ENCODE results near the gene BBS9. TPM values are rescaled to one million over a fixed set of nuclear protein-coding genes. Genes with fewer than 3 reads are reported as not detected.

The BBS9 gene
- total RNA-seq, 4 donors from 2014 or later: 22.0 to 72.5 (median 35.9) TPM

DNA sequence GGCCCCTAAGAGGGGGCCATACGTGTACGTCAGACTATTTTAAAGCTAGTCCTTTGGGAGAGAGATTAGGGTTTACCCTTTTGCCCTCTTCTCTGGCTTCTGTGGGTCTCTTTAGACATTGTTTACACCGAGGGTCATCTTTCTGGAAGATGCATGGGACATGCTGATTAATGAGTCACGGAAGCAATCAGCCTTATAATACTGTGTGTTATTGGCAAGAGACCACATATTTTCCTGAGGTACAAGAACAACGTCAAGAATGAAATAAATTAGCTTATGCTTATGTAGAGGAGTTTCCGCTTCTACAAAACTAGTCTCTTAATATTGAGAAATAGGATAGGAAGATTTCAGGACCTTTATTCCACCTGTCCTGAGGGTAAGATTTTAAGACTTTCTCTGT is 327.7 kb downstream of the BBS9 start:
- no peak for DNase-seq (ENCODE audit: low spot score in 2 of 2)
- TF ChIP-seq POLR2A (IDR thresholded peaks at IDR 0.05) (no peak), EP300 (IDR thresholded peaks at IDR 0.05) (no peak)
- TF ChIP-seq, protein P1, sequence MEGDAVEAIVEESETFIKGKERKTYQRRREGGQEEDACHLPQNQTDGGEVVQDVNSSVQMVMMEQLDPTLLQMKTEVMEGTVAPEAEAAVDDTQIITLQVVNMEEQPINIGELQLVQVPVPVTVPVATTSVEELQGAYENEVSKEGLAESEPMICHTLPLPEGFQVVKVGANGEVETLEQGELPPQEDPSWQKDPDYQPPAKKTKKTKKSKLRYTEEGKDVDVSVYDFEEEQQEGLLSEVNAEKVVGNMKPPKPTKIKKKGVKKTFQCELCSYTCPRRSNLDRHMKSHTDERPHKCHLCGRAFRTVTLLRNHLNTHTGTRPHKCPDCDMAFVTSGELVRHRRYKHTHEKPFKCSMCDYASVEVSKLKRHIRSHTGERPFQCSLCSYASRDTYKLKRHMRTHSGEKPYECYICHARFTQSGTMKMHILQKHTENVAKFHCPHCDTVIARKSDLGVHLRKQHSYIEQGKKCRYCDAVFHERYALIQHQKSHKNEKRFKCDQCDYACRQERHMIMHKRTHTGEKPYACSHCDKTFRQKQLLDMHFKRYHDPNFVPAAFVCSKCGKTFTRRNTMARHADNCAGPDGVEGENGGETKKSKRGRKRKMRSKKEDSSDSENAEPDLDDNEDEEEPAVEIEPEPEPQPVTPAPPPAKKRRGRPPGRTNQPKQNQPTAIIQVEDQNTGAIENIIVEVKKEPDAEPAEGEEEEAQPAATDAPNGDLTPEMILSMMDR (IDR thresholded peaks at IDR 0.05): no peak
- 89% methylated on average over 6 of the region's 6 CpGs for WGBS, 2 donors
- H3K36me3 ChIP-seq: no peaks in the 10 kb centered on the region
- H3K9me3 ChIP-seq: no peaks in the 10 kb centered on the region
- no peaks in the 10 kb centered on the region for H3K27me3 ChIP-seq
- no peak overlapping the region for H3K4me3 ChIP-seq
- no peak overlapping the region for H3K27ac ChIP-seq
- H3K4me1 ChIP-seq: no peaks in the 10 kb centered on the region

DNA sequence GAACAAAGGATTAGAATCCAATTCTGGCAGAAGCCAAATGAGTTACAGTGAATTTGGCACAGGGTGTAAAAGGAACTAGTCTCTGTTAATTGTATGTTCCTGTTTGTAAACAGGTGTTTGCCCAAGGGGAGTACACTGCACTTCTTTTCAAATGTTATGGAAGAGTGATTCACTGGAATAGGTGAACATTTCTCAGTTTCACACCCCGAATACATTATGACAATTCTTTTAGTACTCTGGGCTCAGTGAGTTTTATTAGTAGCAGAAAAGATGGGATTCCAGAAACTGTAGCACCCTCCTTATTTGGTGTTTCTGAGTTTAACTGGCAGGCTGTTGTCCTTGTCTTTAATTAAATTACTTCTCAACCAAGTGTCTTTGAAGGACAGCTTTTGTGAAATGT is 329.2 kb downstream of the BBS9 start:
- no peak overlapping the region for H3K4me3 ChIP-seq
- WGBS, 2 donors: 76 to 89% methylated on average over 1 of the region's 1 CpG

DNA sequence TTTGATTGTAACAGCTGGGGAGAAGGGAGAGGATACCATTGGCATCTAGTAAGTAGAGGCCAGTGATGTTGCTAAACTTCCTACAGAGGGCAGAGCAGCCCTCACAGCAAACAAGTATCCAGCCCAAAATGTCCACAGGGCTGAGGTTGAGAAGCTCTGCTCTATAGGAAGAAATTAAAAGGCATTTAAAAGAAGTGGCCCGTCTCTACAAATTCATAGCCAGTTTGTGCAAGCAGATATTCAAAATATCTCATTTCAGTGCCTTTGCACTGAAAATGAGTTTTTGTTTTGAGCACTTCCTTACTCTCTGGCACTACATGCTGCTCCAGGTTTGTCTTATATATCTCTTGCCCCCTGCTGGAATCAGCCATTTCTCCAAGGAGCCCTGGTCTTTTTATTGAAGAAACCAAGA is 330.0 kb downstream of the BBS9 start:
- TF ChIP-seq EP300 (IDR thresholded peaks at IDR 0.05) (no peak), POLR2A (IDR thresholded peaks at IDR 0.05) (no peak)
- TF ChIP-seq, protein P1 (IDR thresholded peaks at IDR 0.05): peak; percentile 4 to 29 (median 18)
- no peak overlapping the region for H3K4me3 ChIP-seq
- H3K4me1 ChIP-seq: no peaks in the 10 kb centered on the region
- no peaks in the 10 kb centered on the region for H3K27me3 ChIP-seq
- H3K27ac ChIP-seq: no peak overlapping the region
- 55 to 59% methylated on average over 1 of the region's 1 CpG for WGBS, 2 donors
- H3K36me3 ChIP-seq: no peaks in the 10 kb centered on the region
- DNase-seq (ENCODE audit: low spot score in 2 of 2): no peak
- H3K9me3 ChIP-seq: no peaks in the 10 kb centered on the region

More for the DNA sequence above, 329.2 kb downstream of the BBS9 start:
- Histone ChIP-seq H3K27ac (no peak overlapping the region), H3K4me1 (no peaks in the 10 kb centered on the region), H3K36me3 (no peaks in the 10 kb centered on the region), H3K27me3 (no peaks in the 10 kb centered on the region), H3K9me3 (no peaks in the 10 kb centered on the region)
- TF ChIP-seq, protein P1 (IDR thresholded peaks at IDR 0.05): no peak
- no peak for TF ChIP-seq POLR2A (IDR thresholded peaks at IDR 0.05)
- TF ChIP-seq EP300 (IDR thresholded peaks at IDR 0.05): no peak
- no peak for DNase-seq (ENCODE audit: low spot score in 2 of 2)

DNA sequence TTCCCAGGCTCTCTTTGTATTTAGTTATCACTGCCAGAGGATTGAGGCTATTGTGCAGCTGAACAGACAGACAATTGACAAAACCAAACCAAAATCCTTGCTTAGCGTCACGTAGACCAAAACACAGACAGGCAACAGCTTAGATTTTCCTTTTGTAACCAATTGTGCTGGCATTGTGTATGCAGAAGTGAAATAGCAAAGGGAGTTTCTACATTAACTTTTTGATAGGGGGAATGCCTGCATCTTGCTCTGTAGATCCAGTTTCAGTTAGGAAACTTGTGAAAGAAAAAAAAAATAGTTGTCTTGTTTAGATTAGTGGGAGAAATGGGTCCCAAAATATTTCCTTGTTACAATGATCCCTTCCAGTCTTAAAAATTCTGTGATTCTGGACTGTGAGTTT is 333.8 kb downstream of the BBS9 start:
- WGBS, 2 donors: 61 to 66% methylated on average over 2 of the region's 2 CpGs
- no peaks in the 10 kb centered on the region for H3K4me1 ChIP-seq
- H3K27ac ChIP-seq: no peak overlapping the region
- TF ChIP-seq EP300 (IDR thresholded peaks at IDR 0.05) (no peak), POLR2A (IDR thresholded peaks at IDR 0.05) (no peak)
- TF ChIP-seq, protein P1 (IDR thresholded peaks at IDR 0.05): no peak
- no peaks in the 10 kb centered on the region for H3K27me3 ChIP-seq
- H3K4me3 ChIP-seq: no peak overlapping the region
- no peaks in the 10 kb centered on the region for H3K36me3 ChIP-seq
- DNase-seq (ENCODE audit: low spot score in 2 of 2): no peak
- H3K9me3 ChIP-seq: no peaks in the 10 kb centered on the region

DNA sequence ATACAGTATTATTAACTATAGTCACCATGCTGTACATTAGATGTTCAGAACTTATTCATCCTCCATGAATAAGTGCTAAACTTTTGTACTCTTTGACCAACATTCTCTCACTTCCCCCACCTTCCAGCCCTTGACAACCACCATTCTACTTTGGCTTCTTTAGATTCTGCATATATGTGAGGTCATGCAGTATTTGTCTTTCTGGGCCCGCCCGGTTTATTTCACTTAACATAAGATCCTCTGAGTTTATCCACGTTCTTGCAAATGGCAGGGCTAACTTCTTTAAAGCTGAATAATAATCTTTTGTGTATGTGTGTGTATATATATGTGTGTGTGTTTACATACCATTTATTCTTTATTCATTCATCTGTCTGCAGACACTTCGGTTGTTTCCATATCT is 336.8 kb downstream of the BBS9 start:
- TF ChIP-seq, protein P1 (IDR thresholded peaks at IDR 0.05): no peak
- no peak for TF ChIP-seq POLR2A (IDR thresholded peaks at IDR 0.05)
- TF ChIP-seq EP300 (IDR thresholded peaks at IDR 0.05): no peak
- Histone ChIP-seq H3K4me1 (no peaks in the 10 kb centered on the region), H3K36me3 (no peaks in the 10 kb centered on the region), H3K27me3 (no peaks in the 10 kb centered on the region), H3K9me3 (no peaks in the 10 kb centered on the region), H3K4me3 (no peak overlapping the region), H3K27ac (no peak overlapping the region)
- no peak for DNase-seq (ENCODE audit: low spot score in 2 of 2)
- WGBS, 2 donors: 68 to 70% methylated on average over 4 of the region's 4 CpGs

Data from tibial nerve (tissue), 4 donors.